ENCODE data around the gene NOTUM. TPM values are rescaled to one million over a fixed set of nuclear protein-coding genes. Genes with fewer than 3 reads are reported as not detected.

Gene NOTUM
- total and polyA plus RNA-seq, 4 donors = 0.71 to 7.6 (median 2.2) TPM

DNA sequence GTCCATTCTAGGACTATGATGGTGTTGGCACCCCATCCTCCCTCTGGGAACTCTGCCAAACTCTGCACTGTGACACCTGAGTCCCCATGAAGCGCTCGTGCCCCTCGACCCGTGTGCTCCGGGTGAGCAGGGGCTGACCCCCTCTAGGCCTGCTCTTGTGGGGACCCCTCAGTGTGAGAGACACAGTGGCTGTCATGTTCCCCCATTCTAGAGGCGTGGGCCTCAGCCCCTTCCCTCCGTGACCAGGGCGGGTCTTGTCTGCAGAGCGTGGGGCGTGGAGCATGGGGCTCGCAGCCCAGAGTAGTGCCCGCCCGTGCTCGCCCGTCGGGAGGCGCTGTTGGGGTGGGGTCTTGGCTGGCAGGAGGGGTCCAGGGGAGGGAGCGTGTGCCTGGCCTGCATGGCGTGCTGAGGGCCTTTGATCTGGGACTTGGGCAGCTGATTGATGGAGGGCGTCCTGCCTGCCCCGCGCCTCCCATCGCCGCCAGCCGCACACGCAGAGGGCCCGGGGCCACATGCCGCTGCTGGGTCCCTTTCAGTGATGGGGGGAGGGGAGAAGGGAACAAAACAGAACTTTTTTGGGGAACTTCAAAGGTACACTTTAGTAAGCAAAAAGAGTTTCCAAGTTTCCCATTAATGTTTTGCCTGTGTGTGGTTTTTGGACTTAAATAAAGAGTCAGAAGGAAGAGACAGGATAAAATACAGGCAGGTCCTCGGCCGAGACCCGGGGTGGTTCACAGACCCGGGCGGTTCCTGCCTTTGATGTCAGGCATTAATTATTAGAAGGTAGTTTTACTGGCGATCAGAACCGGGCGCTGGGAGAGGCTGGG, 39.2 kb upstream of the NOTUM start:
- Histone ChIP-seq H3K4me1 (ENCODE audit: control insufficient read depth in 5 of 5, insufficient read depth in 5 of 5, low read length in 5 of 5) (peaks cover 0 to 37% (median 8%) of the 10 kb centered on the region in 5 donors), H3K27ac (ENCODE audit: low read depth in 1 of 2, low read length in 1 of 2) (peak overlapping the region in 1 of 2 donors; percentile 36), H3K9me3 (ENCODE audit: control insufficient read depth in 4 of 4, insufficient read depth in 3 of 4, low read length in 3 of 4) (no peaks in the 10 kb centered on the region), H3K36me3 (ENCODE audit: control insufficient read depth in 4 of 4, insufficient read depth in 4 of 4, low read length in 4 of 4) (peaks cover 0 to 17% (median 1%) of the 10 kb centered on the region in 4 donors), H3K4me3 (no peak overlapping the region), H3K27me3 (ENCODE audit: control insufficient read depth in 3 of 3, insufficient read depth in 3 of 3, low read length in 2 of 3) (no peaks in the 10 kb centered on the region), H3K9ac (ENCODE audit: insufficient read depth in 1 of 2, low read length in 2 of 2) (no peak overlapping the region)
- TF ChIP-seq, protein P1, sequence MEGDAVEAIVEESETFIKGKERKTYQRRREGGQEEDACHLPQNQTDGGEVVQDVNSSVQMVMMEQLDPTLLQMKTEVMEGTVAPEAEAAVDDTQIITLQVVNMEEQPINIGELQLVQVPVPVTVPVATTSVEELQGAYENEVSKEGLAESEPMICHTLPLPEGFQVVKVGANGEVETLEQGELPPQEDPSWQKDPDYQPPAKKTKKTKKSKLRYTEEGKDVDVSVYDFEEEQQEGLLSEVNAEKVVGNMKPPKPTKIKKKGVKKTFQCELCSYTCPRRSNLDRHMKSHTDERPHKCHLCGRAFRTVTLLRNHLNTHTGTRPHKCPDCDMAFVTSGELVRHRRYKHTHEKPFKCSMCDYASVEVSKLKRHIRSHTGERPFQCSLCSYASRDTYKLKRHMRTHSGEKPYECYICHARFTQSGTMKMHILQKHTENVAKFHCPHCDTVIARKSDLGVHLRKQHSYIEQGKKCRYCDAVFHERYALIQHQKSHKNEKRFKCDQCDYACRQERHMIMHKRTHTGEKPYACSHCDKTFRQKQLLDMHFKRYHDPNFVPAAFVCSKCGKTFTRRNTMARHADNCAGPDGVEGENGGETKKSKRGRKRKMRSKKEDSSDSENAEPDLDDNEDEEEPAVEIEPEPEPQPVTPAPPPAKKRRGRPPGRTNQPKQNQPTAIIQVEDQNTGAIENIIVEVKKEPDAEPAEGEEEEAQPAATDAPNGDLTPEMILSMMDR (IDR thresholded peaks at IDR 0.05; ENCODE audit: control extremely low read depth, extremely low read depth) = no peak
- ATAC-seq (ENCODE audit: insufficient read depth, low FRiP score) = no peak
- DNase-seq = peak in 2 of 3 donors; percentile 55 to 62
- 78 to 90% methylated on average over 36 of the region's 36 CpGs for WGBS, 2 donors

DNA sequence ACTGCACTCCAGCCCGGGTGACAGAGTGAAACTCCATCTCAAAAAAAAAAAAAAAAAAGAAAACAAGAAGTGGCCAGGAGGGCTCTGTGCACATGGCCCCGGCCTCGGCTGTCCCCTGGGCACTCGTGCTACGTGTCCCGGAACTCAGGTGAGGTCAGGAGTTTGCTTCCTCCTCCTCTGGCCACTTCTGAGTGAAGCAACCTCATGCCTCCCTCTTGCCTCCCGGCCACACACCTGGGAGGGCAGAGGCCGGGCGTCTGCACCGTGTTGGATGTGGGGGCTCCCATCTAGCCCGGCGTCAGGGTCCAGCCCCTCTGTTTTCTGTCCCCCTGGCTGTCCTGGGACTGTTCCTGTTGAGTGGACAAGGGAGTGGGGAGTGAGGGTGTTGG, 38.6 kb upstream of the NOTUM start:
- ATAC-seq (ENCODE audit: insufficient read depth, low FRiP score) (peak; percentile 59), DNase-seq (no peak)
- WGBS, 2 donors = 76 to 82% methylated on average over 11 to 12 of the region's 12 CpGs
- Histone ChIP-seq H3K9ac (ENCODE audit: insufficient read depth in 1 of 2, low read length in 2 of 2) (no peak overlapping the region), H3K4me3 (no peak overlapping the region), H3K4me1 (ENCODE audit: control insufficient read depth in 5 of 5, insufficient read depth in 5 of 5, low read length in 5 of 5) (peaks cover 0 to 43% (median 8%) of the 10 kb centered on the region in 5 donors), H3K27me3 (ENCODE audit: control insufficient read depth in 3 of 3, insufficient read depth in 3 of 3, low read length in 2 of 3) (no peaks in the 10 kb centered on the region), H3K27ac (ENCODE audit: low read depth in 1 of 2, low read length in 1 of 2) (peak overlapping the region in 1 of 2 donors; percentile 36), H3K36me3 (ENCODE audit: control insufficient read depth in 4 of 4, insufficient read depth in 4 of 4, low read length in 4 of 4) (peaks cover 0 to 17% (median 1%) of the 10 kb centered on the region in 4 donors), H3K9me3 (ENCODE audit: control insufficient read depth in 4 of 4, insufficient read depth in 3 of 4, low read length in 3 of 4) (no peaks in the 10 kb centered on the region)
- TF ChIP-seq, protein P1 (IDR thresholded peaks at IDR 0.05; ENCODE audit: control extremely low read depth, extremely low read depth) = no peak

DNA sequence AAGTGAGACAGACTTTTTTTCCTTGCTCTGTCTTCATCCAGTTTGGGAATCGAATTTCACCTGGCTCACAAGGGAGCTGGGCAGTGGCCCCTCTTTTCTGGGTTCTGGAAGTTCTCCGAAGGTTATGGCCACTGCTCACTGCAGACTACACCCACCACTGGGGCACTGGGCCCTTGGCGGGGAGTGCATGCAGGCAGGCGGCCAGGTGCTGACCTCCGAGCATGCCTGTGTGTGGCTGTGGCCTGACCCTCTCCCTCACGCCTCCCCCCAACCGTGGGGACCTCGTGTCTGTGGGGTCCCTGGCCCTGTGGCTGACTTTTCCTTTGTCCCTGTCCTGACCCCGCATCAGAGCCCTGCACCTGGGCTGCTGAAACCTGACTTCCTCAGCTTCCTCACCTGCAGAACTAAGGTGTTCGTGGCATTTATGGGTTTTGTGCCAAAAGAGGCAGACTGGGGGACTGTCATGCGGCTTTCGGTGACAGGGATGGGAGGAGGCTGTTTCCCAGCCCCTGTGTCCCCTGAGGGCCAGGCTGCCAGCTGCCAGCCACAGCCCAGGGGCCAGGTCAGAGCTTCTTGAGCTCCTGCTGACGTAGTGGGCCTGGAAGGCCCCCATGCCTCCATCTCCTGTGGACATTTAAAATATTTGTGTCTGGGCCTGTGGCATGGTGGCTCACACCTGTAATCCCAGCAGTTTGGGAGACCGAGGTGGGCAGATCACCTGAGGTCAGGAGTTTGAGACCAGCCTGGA, 37.9 kb upstream of the NOTUM start:
- H3K27ac ChIP-seq (ENCODE audit: low read depth in 1 of 2, low read length in 1 of 2) = no peak overlapping the region
- TF ChIP-seq, protein P1 (IDR thresholded peaks at IDR 0.05; ENCODE audit: control extremely low read depth, extremely low read depth) = no peak
- no peak for ATAC-seq (ENCODE audit: insufficient read depth, low FRiP score)

More for the DNA sequence above, 37.9 kb upstream of the NOTUM start:
- Histone ChIP-seq H3K36me3 (ENCODE audit: control insufficient read depth in 4 of 4, insufficient read depth in 4 of 4, low read length in 4 of 4) (peaks cover 0 to 17% (median 1%) of the 10 kb centered on the region in 4 donors), H3K27me3 (ENCODE audit: control insufficient read depth in 3 of 3, insufficient read depth in 3 of 3, low read length in 2 of 3) (no peaks in the 10 kb centered on the region), H3K9me3 (ENCODE audit: control insufficient read depth in 4 of 4, insufficient read depth in 3 of 4, low read length in 3 of 4) (no peaks in the 10 kb centered on the region), H3K4me1 (ENCODE audit: control insufficient read depth in 5 of 5, insufficient read depth in 5 of 5, low read length in 5 of 5) (peaks cover 3 to 48% (median 10%) of the 10 kb centered on the region in 5 donors), H3K9ac (ENCODE audit: insufficient read depth in 1 of 2, low read length in 2 of 2) (no peak overlapping the region), H3K4me3 (no peak overlapping the region)
- WGBS, 2 donors = 89 to 90% methylated on average over 13 to 14 of the region's 14 CpGs
- DNase-seq = no peak

Data from lung (tissue), 12 donors.